ENCODE data around the gene HRH1. TPM values are rescaled to one million over a fixed set of nuclear protein-coding genes. Genes with fewer than 3 reads are reported as not detected.

HRH1 gene
- total and polyA plus RNA-seq, 2 of the 13 experiments (the other 11 are each of a cell fraction or from before 2014, with no cell fraction given): not detected

- TF ChIP-seq ZBTB4 (CRISPR knock-in tag; IDR thresholded peaks at IDR 0.05; ENCODE audit: borderline replicate concordance) (peak; percentile 63; the same call in 1 of the 2 replicates), AKNA (CRISPR knock-in tag; IDR thresholded peaks at IDR 0.05; ENCODE audit: borderline replicate concordance) (0 out of 2 replicates have a peak, but pooled peaks have one; percentile 19), MEIS1 (CRISPR knock-in tag; IDR thresholded peaks at IDR 0.05; ENCODE audit: borderline replicate concordance) (peak; percentile 50; the same call in 1 of the 2 replicates), SOX6 (IDR thresholded peaks at IDR 0.05) (no peak), SOX6 (CRISPR knock-in tag; IDR thresholded peaks at IDR 0.05) (peak; percentile 61; the same call in 1 of the 2 replicates), ZNF430 (CRISPR knock-in tag; IDR thresholded peaks at IDR 0.05) (peak; percentile 58; the same call in 1 of the 2 replicates), MXD4 (CRISPR knock-in tag; IDR thresholded peaks at IDR 0.05) (peak; percentile 84), E2F1 (CRISPR knock-in tag; IDR thresholded peaks at IDR 0.05) (peak; percentile 96), ZNF605 (CRISPR knock-in tag; IDR thresholded peaks at IDR 0.05) (peak; percentile 75; the same call in 1 of the 2 replicates), ZNF274 (CRISPR knock-in tag; IDR thresholded peaks at IDR 0.05) (peak; percentile 77; the same call in 1 of the 2 replicates), ZNF34 (CRISPR knock-in tag; IDR thresholded peaks at IDR 0.05; ENCODE audit: borderline replicate concordance) (0 out of 2 replicates have a peak, but pooled peaks have one; percentile 48), MYC (CRISPR knock-in tag; IDR thresholded peaks at IDR 0.05; ENCODE audit: borderline replicate concordance) (peak; percentile 80; the same call in 1 of the 2 replicates), SOX5 (CRISPR knock-in tag; IDR thresholded peaks at IDR 0.05; ENCODE audit: borderline replicate concordance) (0 out of 2 replicates have a peak, but pooled peaks have one; percentile 50), AFF4 (CRISPR knock-in tag; IDR thresholded peaks at IDR 0.05) (no peak)
These were observed 118.0 kb downstream of the HRH1 start, which contains the start of gene ATG7 (continued) for GRCh38 chr3:11271986-11272904.
